T-cell (primary cell): ENCODE results near the gene ERCC6L. TPM values are rescaled to one million over a fixed set of nuclear protein-coding genes. Genes with fewer than 3 reads are reported as not detected.
A peak's percentile ranks its signal among the peaks of the same experiment; 100 is the strongest.

Source experiments
- ATAC-seq, 4 experiments: fragments of 200-7000 bp in 3 of 4; fragments of 150-1000 bp in 1 of 4; cut with Tn5 transposase; replicated peaks in 1 of 4; 1 replicate in 3 of 4; 2 replicates in 1 of 4; pipeline ENCODE4 v1.10.0; 2021; ENCODE audit warnings: moderate library complexity in 3 of 4, mild to moderate bottlenecking in 2 of 4, moderate number of reproducible peaks in 1 of 4
- CTCF ChIA-PET, 2 donors: fragments of 300-600 bp; sonication (Branson Sonifier 250); formaldehyde crosslinking; loops; one replicate each; lab custom pipeline; 2022; ENCODE audit warnings: antibody characterized with exemption in 2 of 2; lab: Charles Lee
- POLR2A ChIA-PET, 2 donors: fragments of 300-600 bp; sonication (Branson Sonifier 250); formaldehyde crosslinking; loops; one replicate each; lab custom pipeline; 2022; ENCODE audit warnings: antibody characterized with exemption in 2 of 2; lab: Charles Lee
- DNase-seq, 35 experiments: peaks; one replicate each; pipeline versions ENCODE4 v3.0.0 to v3.0.0-alpha.2; 2013 to 2023
- H3K27ac ChIP-seq: one replicate; pipeline ENCODE4 v1.5.1; 2013; ENCODE audit warnings: low read length
- H3K27me3 ChIP-seq, 2 experiments: replicated peaks in 1 of 2; 1 replicate in 1 of 2; 2 replicates in 1 of 2; pipeline versions ENCODE4 v1.6.1 to v1.7.0; 2013; ENCODE audit warnings: low read length in 1 of 2, mixed read lengths in 1 of 2; ENCODE audit not compliant: control insufficient read depth in 2 of 2, insufficient read depth in 2 of 2; ENCODE audit errors: extremely low read depth in 1 of 2
- H3K36me3 ChIP-seq, 2 donors: 1 replicate in 1 of 2; 2 replicates in 1 of 2; pipeline versions ENCODE4 v1.6.1 to v1.7.0; 2013; ENCODE audit warnings: low read length in 1 of 2; ENCODE audit not compliant: control insufficient read depth in 2 of 2, insufficient read depth in 1 of 2; ENCODE audit errors: extremely low read depth in 1 of 2
- H3K4me1 ChIP-seq, 2 experiments: 1 replicate in 1 of 2; 2 replicates in 1 of 2; pipeline versions ENCODE4 v1.6.1 to v1.7.0; 2013; ENCODE audit warnings: low read length in 2 of 2, mixed read lengths in 1 of 2; ENCODE audit not compliant: insufficient read depth in 2 of 2, control insufficient read depth in 1 of 2; ENCODE audit errors: extremely low read depth in 1 of 2
- H3K4me3 ChIP-seq, 2 donors: 1 replicate in 1 of 2; 2 replicates in 1 of 2; pipeline versions ENCODE4 v1.5.1 to v1.7.0; 2013; ENCODE audit warnings: mild to moderate bottlenecking in 2 of 2, low read length in 1 of 2, moderate library complexity in 1 of 2; ENCODE audit not compliant: control insufficient read depth in 1 of 2; ENCODE audit errors: extremely low read depth in 1 of 2
- H3K9me3 ChIP-seq: 2 replicates; pipeline ENCODE4 v1.7.0; 2013
- H3K27ac Mint-ChIP-seq, 2 donors: one replicate each; pipeline ENCODE4 v1.8.0; 2020 to 2021; ENCODE audit warnings: mild to moderate bottlenecking in 2 of 2, mixed read lengths in 2 of 2
- H3K27me3 Mint-ChIP-seq, 2 donors: one replicate each; pipeline ENCODE4 v1.8.0; 2021 to 2022; ENCODE audit warnings: mixed read lengths in 2 of 2
- H3K36me3 Mint-ChIP-seq: one replicate; pipeline ENCODE4 v1.8.0; 2021; ENCODE audit warnings: mixed read lengths
- H3K4me1 Mint-ChIP-seq, 3 donors: one replicate each; pipeline ENCODE4 v1.8.0; 2020 to 2022; ENCODE audit warnings: mixed read lengths in 3 of 3, mild to moderate bottlenecking in 1 of 3
- H3K4me3 Mint-ChIP-seq, 3 donors: one replicate each; pipeline ENCODE4 v1.8.0; 2020 to 2022; ENCODE audit warnings: mild to moderate bottlenecking in 3 of 3, mixed read lengths in 3 of 3, moderate library complexity in 3 of 3
- H3K9me3 Mint-ChIP-seq, 3 donors: one replicate each; pipeline ENCODE4 v1.8.0; 2020 to 2022; ENCODE audit warnings: mixed read lengths in 3 of 3
- WGBS: methylation state at CpG from one replicate; pipeline ENCODE4 v1.1.5; 2013; ENCODE audit warnings: missing lambda C conversion rate; ENCODE audit not compliant: insufficient coverage; 5-methylcytosine and 5-hydroxymethylcytosine counted together
- total RNA-seq, 35 experiments: library from RNA in 6 of 35; stranded (reverse) in 6 of 35; fragments of 120-200 nt in 1 of 35; gene quantifications; one replicate each; pipeline versions ENCODE4 v1.2.1 to v1.2.4 and lab custom pipeline; 2013 to 2026

Gene ERCC6L
- total RNA-seq, 5 donors from 2014 or later (not counting 1 experiment from before 2014, with no cell fraction given): 0.07 to 1.1 (median 0.30) TPM

GRCh38 chrX:72273718-72274117 lies 34.9 kb upstream of the ERCC6L start:
- DNase-seq: peak in 1 of 35 experiments; percentile 18
- peak overlapping the region; percentile 87 for H3K27ac ChIP-seq
- CTCF ChIA-PET: no interaction called here

GRCh38 chrX:72272868-72273267 lies 34.0 kb upstream of the ERCC6L start:
- no peaks in the 10 kb centered on the region for H3K9me3 ChIP-seq
- no peaks in the 10 kb centered on the region for H3K27me3 ChIP-seq
- Mint-ChIP-seq H3K36me3 (peaks cover 42% of the 10 kb centered on the region), H3K27ac (peak overlapping the region in 1 of 2 donors; percentile 55), H3K27me3 (no peaks in the 10 kb centered on the region), H3K9me3 (no peaks in the 10 kb centered on the region), H3K4me3 (no peak overlapping the region), H3K4me1 (peaks cover 47 to 67% (median 60%) of the 10 kb centered on the region in 3 donors)
- POLR2A ChIA-PET: interaction anchor here in 1 of 2 donors (0.6 kb wide), 1 partner anchor 30 kb away, joined by 3 read pairs; no protein-coding TSS in a partner anchor
- H3K4me1 ChIP-seq: peaks cover 25 to 36% of the 10 kb centered on the region in 2 experiments
- no peak for DNase-seq
- no peak overlapping the region for H3K4me3 ChIP-seq
- CTCF ChIA-PET: no interaction called here
- H3K27ac ChIP-seq: no peak overlapping the region
- ATAC-seq: no peak
- peaks cover 17 to 65% of the 10 kb centered on the region in 2 donors for H3K36me3 ChIP-seq
- no CpG with 5 or more reads among the region's 3 CpGs for WGBS

More at GRCh38 chrX:72273718-72274117, 34.9 kb upstream of the ERCC6L start:
- ATAC-seq: no peak
- peaks cover 41% of the 10 kb centered on the region for H3K36me3 Mint-ChIP-seq
- H3K36me3 ChIP-seq: peaks cover 17 to 57% of the 10 kb centered on the region in 2 donors
- H3K9me3 ChIP-seq: no peaks in the 10 kb centered on the region
- no peak overlapping the region for H3K4me3 ChIP-seq
- H3K4me1 Mint-ChIP-seq: peaks cover 47 to 67% (median 61%) of the 10 kb centered on the region in 3 donors
- no peaks in the 10 kb centered on the region for H3K27me3 Mint-ChIP-seq
- POLR2A ChIA-PET: interaction anchor here in 1 of 2 donors (0.6 kb wide), 1 partner anchor 175 kb away, joined by 7 read pairs; no protein-coding TSS in a partner anchor
- H3K4me1 ChIP-seq: peaks cover 25 to 36% of the 10 kb centered on the region in 2 experiments
- H3K27me3 ChIP-seq: no peaks in the 10 kb centered on the region
- no CpG with 5 or more reads among the region's 6 CpGs for WGBS
- H3K27ac Mint-ChIP-seq: peak overlapping the region; percentile 93
- H3K9me3 Mint-ChIP-seq: no peaks in the 10 kb centered on the region
- peak overlapping the region; percentile 88 to 89 (median 89) for H3K4me3 Mint-ChIP-seq

- DNase-seq (no peak), ATAC-seq (no peak)
- peak overlapping the region; percentile 19 to 59 for H3K27ac Mint-ChIP-seq
- ChIA-PET CTCF (no interaction called here), POLR2A (no interaction called here)
- peaks cover 45% of the 10 kb centered on the region for H3K36me3 Mint-ChIP-seq
- H3K4me1 Mint-ChIP-seq: peaks cover 47 to 67% (median 59%) of the 10 kb centered on the region in 3 donors
- WGBS: 86% methylated on average over 1 of the region's 3 CpGs
- Histone ChIP-seq H3K27ac (no peak overlapping the region), H3K4me3 (no peak overlapping the region), H3K9me3 (no peaks in the 10 kb centered on the region), H3K36me3 (peaks cover 17 to 67% of the 10 kb centered on the region in 2 donors), H3K4me1 (peaks cover 23 to 32% of the 10 kb centered on the region in 2 experiments), H3K27me3 (no peaks in the 10 kb centered on the region)
- no peak overlapping the region for H3K4me3 Mint-ChIP-seq
- no peaks in the 10 kb centered on the region for H3K27me3 Mint-ChIP-seq
- no peaks in the 10 kb centered on the region for H3K9me3 Mint-ChIP-seq
Measured at GRCh38 chrX:72271812-72272211, 33.0 kb upstream of the ERCC6L start.

- H3K27ac Mint-ChIP-seq: peak overlapping the region in 1 of 2 donors; percentile 19
- H3K9me3 ChIP-seq: no peaks in the 10 kb centered on the region
- peaks cover 17 to 67% of the 10 kb centered on the region in 2 donors for H3K36me3 ChIP-seq
- H3K4me3 Mint-ChIP-seq: no peak overlapping the region
- no peak overlapping the region for H3K4me3 ChIP-seq
- no peaks in the 10 kb centered on the region for H3K27me3 ChIP-seq
- 50% methylated on average over 1 of the region's 3 CpGs for WGBS
- H3K4me1 Mint-ChIP-seq: peaks cover 45 to 67% (median 59%) of the 10 kb centered on the region in 3 donors
- H3K4me1 ChIP-seq: peaks cover 21 to 32% of the 10 kb centered on the region in 2 experiments
- DNase-seq: no peak
- no peak overlapping the region for H3K27ac ChIP-seq
- H3K27me3 Mint-ChIP-seq: no peaks in the 10 kb centered on the region
- ChIA-PET CTCF (no interaction called here), POLR2A (no interaction called here)
- peak in 1 of 4 experiments; percentile 15 for ATAC-seq
- H3K9me3 Mint-ChIP-seq: no peaks in the 10 kb centered on the region
- peaks cover 45% of the 10 kb centered on the region for H3K36me3 Mint-ChIP-seq
Measured at GRCh38 chrX:72271091-72271788, 32.4 kb upstream of the ERCC6L start.

GRCh38 chrX:72270316-72270866 lies 31.6 kb upstream of the ERCC6L start:
- H3K9me3 ChIP-seq: no peaks in the 10 kb centered on the region
- no peaks in the 10 kb centered on the region for H3K27me3 Mint-ChIP-seq
- peak overlapping the region in 1 of 2 donors; percentile 63 for H3K27ac Mint-ChIP-seq
- no peaks in the 10 kb centered on the region for H3K9me3 Mint-ChIP-seq
- H3K4me1 ChIP-seq: peaks cover 13 to 25% of the 10 kb centered on the region in 2 experiments
- POLR2A ChIA-PET: no interaction called here
- peaks cover 36 to 59% (median 51%) of the 10 kb centered on the region in 3 donors for H3K4me1 Mint-ChIP-seq
- H3K27me3 ChIP-seq: no peaks in the 10 kb centered on the region
- 83% methylated on average over 1 of the region's 5 CpGs for WGBS
- DNase-seq (no peak), ATAC-seq (peak in 1 of 4 experiments; percentile 17)
- H3K4me3 ChIP-seq: no peak overlapping the region
- no peak overlapping the region for H3K4me3 Mint-ChIP-seq
- CTCF ChIA-PET: no interaction called here
- peaks cover 14 to 67% of the 10 kb centered on the region in 2 donors for H3K36me3 ChIP-seq
- no peak overlapping the region for H3K27ac ChIP-seq
- peaks cover 39% of the 10 kb centered on the region for H3K36me3 Mint-ChIP-seq

- ChIA-PET CTCF (interaction anchor here in 1 of 2 donors (1.0 kb wide), 1 partner anchor 25 kb away, joined by 3 read pairs; no protein-coding TSS in a partner anchor), POLR2A (interaction anchor here in 1 of 2 donors (0.6 kb wide), 1 partner anchor 10 kb away, joined by 3 read pairs; no protein-coding TSS in a partner anchor)
- no peak overlapping the region for H3K27ac ChIP-seq
- H3K4me1 Mint-ChIP-seq: peaks cover 30 to 52% (median 44%) of the 10 kb centered on the region in 3 donors
- peaks cover 9 to 20% of the 10 kb centered on the region in 2 experiments for H3K4me1 ChIP-seq
- DNase-seq (no peak), ATAC-seq (peak in 3 of 4 experiments; percentile 55 to 68 (median 62))
- H3K27ac Mint-ChIP-seq: peak overlapping the region; percentile 71 to 82
- H3K9me3 ChIP-seq: no peaks in the 10 kb centered on the region
- no peak overlapping the region for H3K4me3 Mint-ChIP-seq
- no peaks in the 10 kb centered on the region for H3K27me3 Mint-ChIP-seq
- H3K27me3 ChIP-seq: no peaks in the 10 kb centered on the region
- peaks cover 12 to 61% of the 10 kb centered on the region in 2 donors for H3K36me3 ChIP-seq
- peaks cover 33% of the 10 kb centered on the region for H3K36me3 Mint-ChIP-seq
- no peak overlapping the region for H3K4me3 ChIP-seq
- no CpG with 5 or more reads among the region's 3 CpGs for WGBS
- no peaks in the 10 kb centered on the region for H3K9me3 Mint-ChIP-seq
Measured at GRCh38 chrX:72269671-72270251, 30.9 kb upstream of the ERCC6L start.
